ENCODE data around the gene SIX2.

The SIX2 gene

GRCh38 chr2:45009303-45009927, at the start of gene SIX2:
TSS of gene SIX2 (minus strand) at chr2:45009452. CDS start at chr2:45009110, 342 bp downstream.
- no peaks in the 10 kb centered on the region for H3K4me1 ChIP-seq (ENCODE audit: insufficient read depth, low read length, poor library complexity, severe bottlenecking)
- H2AFZ ChIP-seq (ENCODE audit: low read length), result no peak within 1 kb of the TSS
- no peaks in the 10 kb centered on the region for H3F3A ChIP-seq (ENCODE audit: low read depth)
- no peak within 1 kb of the TSS for H3K4me3 ChIP-seq (ENCODE audit: low read length, poor library complexity, severe bottlenecking)
- H3K79me2 ChIP-seq (ENCODE audit: insufficient read depth, low read length), result no peaks in the 10 kb centered on the region
- H3K9me3 ChIP-seq (ENCODE audit: insufficient read depth, low read depth, low read length), result no peaks in the 10 kb centered on the region
- H3K4me2 ChIP-seq (ENCODE audit: low read depth, low read length, poor library complexity, severe bottlenecking), result no peak within 1 kb of the TSS
- no peaks in the 10 kb centered on the region for H3K36me3 ChIP-seq (ENCODE audit: insufficient read depth, low read length)
- no peaks in the 10 kb centered on the region for H4K20me1 ChIP-seq (ENCODE audit: insufficient read depth, low read length, poor library complexity, severe bottlenecking)
- no peak within 1 kb of the TSS for H3K9ac ChIP-seq (ENCODE audit: low read depth, low read length, poor library complexity, severe bottlenecking)
- H3K27me3 ChIP-seq (ENCODE audit: insufficient read depth, low read length, poor library complexity, severe bottlenecking), result no peaks in the 10 kb centered on the region
- TF ChIP-seq CTCF (conservative IDR thresholded peaks at IDR 0.05; ENCODE audit: low read length) (no peak), EZH2phosphoT487 (IDR thresholded peaks at IDR 0.05; ENCODE audit: borderline replicate concordance) (no peak)
- H3K9me2 ChIP-seq (replicated peaks; ENCODE audit: low read depth, low read length), result no peaks in the 10 kb centered on the region

- Histone ChIP-seq H3K9ac (ENCODE audit: low read depth, low read length, poor library complexity, severe bottlenecking) (no peak overlapping the region), H3F3A (ENCODE audit: low read depth) (no peaks in the 10 kb centered on the region), H3K9me3 (ENCODE audit: insufficient read depth, low read depth, low read length) (no peaks in the 10 kb centered on the region), H3K4me2 (ENCODE audit: low read depth, low read length, poor library complexity, severe bottlenecking) (no peak overlapping the region), H3K36me3 (ENCODE audit: insufficient read depth, low read length) (no peaks in the 10 kb centered on the region), H3K79me2 (ENCODE audit: insufficient read depth, low read length) (no peaks in the 10 kb centered on the region), H3K27me3 (ENCODE audit: insufficient read depth, low read length, poor library complexity, severe bottlenecking) (no peaks in the 10 kb centered on the region), H3K9me2 (replicated peaks; ENCODE audit: low read depth, low read length) (no peaks in the 10 kb centered on the region), H4K20me1 (ENCODE audit: insufficient read depth, low read length, poor library complexity, severe bottlenecking) (no peaks in the 10 kb centered on the region), H2AFZ (ENCODE audit: low read length) (no peak overlapping the region), H3K4me1 (ENCODE audit: insufficient read depth, low read length, poor library complexity, severe bottlenecking) (no peaks in the 10 kb centered on the region), H3K4me3 (ENCODE audit: low read length, poor library complexity, severe bottlenecking) (no peak overlapping the region)
- TF ChIP-seq EZH2phosphoT487 (IDR thresholded peaks at IDR 0.05; ENCODE audit: borderline replicate concordance), result no peak
- no peak for TF ChIP-seq CTCF (conservative IDR thresholded peaks at IDR 0.05; ENCODE audit: low read length)
These were observed 45.9 kb upstream of the SIX2 start for GRCh38 chr2:45055162-45055605.

- Histone ChIP-seq H3K9me2 (replicated peaks; ENCODE audit: low read depth, low read length) (no peaks in the 10 kb centered on the region), H3K27me3 (ENCODE audit: insufficient read depth, low read length, poor library complexity, severe bottlenecking) (no peaks in the 10 kb centered on the region), H2AFZ (ENCODE audit: low read length) (no peak overlapping the region)
These were observed 44.7 kb upstream of the SIX2 start for GRCh38 chr2:45053966-45054365.

More at GRCh38 chr2:45053966-45054365, 44.7 kb upstream of the SIX2 start:
- H3K9me3 ChIP-seq (ENCODE audit: insufficient read depth, low read depth, low read length), result no peaks in the 10 kb centered on the region
- H3K9ac ChIP-seq (ENCODE audit: low read depth, low read length, poor library complexity, severe bottlenecking), result no peak overlapping the region
- no peaks in the 10 kb centered on the region for H3K79me2 ChIP-seq (ENCODE audit: insufficient read depth, low read length)
- H3K4me1 ChIP-seq (ENCODE audit: insufficient read depth, low read length, poor library complexity, severe bottlenecking), result no peaks in the 10 kb centered on the region
- H3F3A ChIP-seq (ENCODE audit: low read depth), result no peaks in the 10 kb centered on the region
- H3K4me2 ChIP-seq (ENCODE audit: low read depth, low read length, poor library complexity, severe bottlenecking), result no peak overlapping the region
- H3K4me3 ChIP-seq (ENCODE audit: low read length, poor library complexity, severe bottlenecking), result no peak overlapping the region
- H4K20me1 ChIP-seq (ENCODE audit: insufficient read depth, low read length, poor library complexity, severe bottlenecking), result no peaks in the 10 kb centered on the region
- H3K36me3 ChIP-seq (ENCODE audit: insufficient read depth, low read length), result no peaks in the 10 kb centered on the region
- TF ChIP-seq EZH2phosphoT487 (IDR thresholded peaks at IDR 0.05; ENCODE audit: borderline replicate concordance) (no peak), CTCF (conservative IDR thresholded peaks at IDR 0.05; ENCODE audit: low read length) (no peak)
